AG04449 (cell line): ENCODE results near the gene UBL7.
A peak's percentile ranks its signal among the peaks of the same experiment; 100 is the strongest.

ENCODE experiments used
- CTCF ChIA-PET: fragments of 350-600 bp; formaldehyde crosslinking; extraction: SDS; loops from one replicate; lab custom pipeline; 2021; ENCODE audit warnings: antibody characterized with exemption; lab: Yijun Ruan, JAX
- POLR2A ChIA-PET: fragments of 400-600, 350-600 bp; formaldehyde crosslinking; extraction: SDS; loops from one replicate; lab custom pipeline; 2020; ENCODE audit warnings: antibody characterized with exemption, inconsistent platforms; lab: Yijun Ruan, JAX
- DNase-seq: peaks from one replicate; pipeline ENCODE4 v3.0.0-alpha.2; 2010; ENCODE audit warnings: low read depth, low spot score
- H3K4me3 ChIP-seq: 2 replicates; pipeline ENCODE4 v1.5.1; 2011; ENCODE audit warnings: low read depth, mild to moderate bottlenecking, control low read depth, low read length
- CTCF ChIP-seq: IDR thresholded peaks from one replicate; pipeline ENCODE4 v1.5.1; 2011; ENCODE audit warnings: mild to moderate bottlenecking, moderate library complexity, low read length, control low read depth, inconsistent platforms; ENCODE audit not compliant: insufficient read depth; ENCODE audit errors: missing control alignments

UBL7 gene

GRCh38 chr15:74396445-74397238 lies 64.3 kb downstream of the UBL7 start:
- H3K4me3 ChIP-seq, result no peak overlapping the region
- CTCF ChIA-PET, result interaction anchor here (0.7 to 32.0 kb wide), 5 partner anchors 10 to 40 kb away, joined by 3 to 1700 read pairs (median 7); partner anchors contain the start of gene SEMA7A
- POLR2A ChIA-PET, result interaction anchor here (0.7 to 3.0 kb wide), 5 partner anchors 11 to 20 kb away, joined by 3 to 12 read pairs (median 3); no protein-coding TSS in a partner anchor
- DNase-seq, result no peak
- TF ChIP-seq CTCF, result peak; percentile 15

GRCh38 chr15:74396146-74396438 lies 64.9 kb downstream of the UBL7 start:
- no peak overlapping the region for H3K4me3 ChIP-seq
- CTCF ChIA-PET, result interaction anchor here (1.8 to 32.0 kb wide), 3 partner anchors 11 to 41 kb away, joined by 6 to 1700 read pairs (median 10); partner anchors contain the start of gene SEMA7A
- POLR2A ChIA-PET, result interaction anchor here (0.6 to 3.0 kb wide), 3 partner anchors 11 to 65 kb away, joined by 3 to 12 read pairs (median 3); partner anchors contain the start of gene UBL7
- no peak for TF ChIP-seq CTCF
- DNase-seq, result no peak
